ENCODE data around the gene ATP2C2.
A peak's percentile ranks its signal among the peaks of the same experiment; 100 is the strongest.
"Not testable (repeated sequence)": the region's sequence is repeated elsewhere in the genome, so short reads cannot be mapped to it uniquely, and the experiment has no call there.

Gene ATP2C2

DNA sequence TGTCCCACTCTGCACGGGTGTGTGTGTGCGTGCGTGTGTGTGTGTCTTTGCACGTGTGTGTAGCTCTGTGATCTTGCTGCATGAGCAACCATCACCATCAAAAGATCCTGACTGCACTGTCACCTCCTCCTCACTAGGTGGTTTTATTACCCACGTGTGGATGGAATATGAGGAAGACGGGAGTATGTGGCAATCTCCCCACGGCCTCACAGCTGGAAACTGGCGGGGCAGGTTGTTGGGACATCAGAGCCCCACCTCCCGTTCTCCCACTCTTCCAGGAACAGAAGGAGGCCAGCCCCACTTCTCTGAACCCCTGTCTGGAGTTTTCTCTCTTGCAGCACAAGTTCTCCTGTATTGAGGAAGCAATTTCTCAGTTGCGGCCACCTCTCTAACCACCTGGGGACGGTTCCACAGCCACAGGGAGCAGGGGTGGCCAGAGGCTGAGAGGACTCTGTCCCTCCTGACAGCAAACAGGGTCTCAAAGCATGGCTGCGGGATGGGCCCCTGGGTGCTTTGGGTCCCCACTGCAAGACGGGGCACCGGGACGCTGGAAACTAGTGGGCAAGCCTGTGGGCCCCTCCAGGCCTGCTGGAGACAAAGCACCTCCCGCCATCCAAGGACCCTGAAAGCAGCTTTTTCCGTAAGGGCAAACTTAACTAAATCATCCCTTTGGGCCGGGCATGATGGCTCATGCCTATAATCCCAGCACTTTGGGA is 27.9 kb upstream of the ATP2C2 start:
- DNase-seq: no peak

DNA sequence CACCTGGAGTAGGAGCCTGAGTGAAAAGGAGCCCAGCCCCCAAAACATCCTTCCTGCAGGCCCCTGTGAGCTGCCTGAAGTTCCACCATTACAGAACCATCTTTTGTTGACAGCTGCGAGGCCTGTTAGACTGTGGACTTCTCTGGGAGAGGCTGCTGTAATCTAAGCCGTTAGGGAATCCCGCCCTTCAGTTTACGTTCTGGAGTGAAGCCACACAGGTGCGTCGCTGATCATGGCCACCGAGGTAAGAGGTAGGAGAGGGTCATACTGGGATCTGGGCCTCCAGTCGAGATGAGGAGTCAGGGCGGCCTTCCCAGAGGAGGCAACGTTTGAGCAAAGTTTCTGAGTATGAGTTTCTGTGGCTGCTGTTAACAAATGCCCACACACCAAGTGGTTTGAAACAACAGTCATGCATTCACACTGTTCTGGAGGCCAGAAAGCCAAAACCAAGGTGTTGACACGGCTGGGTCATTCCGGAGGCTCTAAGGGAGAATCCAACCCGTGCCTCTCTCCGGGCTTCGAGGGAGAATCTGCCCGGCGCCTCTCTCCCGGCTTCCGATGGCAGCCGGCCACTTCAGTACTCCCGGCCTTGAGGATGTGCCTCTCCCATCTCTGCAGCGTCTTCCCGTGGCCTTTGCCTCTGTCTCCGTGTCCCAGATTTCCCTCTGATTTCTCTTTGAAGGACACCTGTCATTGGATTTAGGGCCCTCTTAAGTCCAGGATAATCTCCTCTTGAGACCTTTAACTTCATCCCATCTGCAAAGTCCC is 26.6 kb upstream of the ATP2C2 start:
- no peak for DNase-seq

DNA sequence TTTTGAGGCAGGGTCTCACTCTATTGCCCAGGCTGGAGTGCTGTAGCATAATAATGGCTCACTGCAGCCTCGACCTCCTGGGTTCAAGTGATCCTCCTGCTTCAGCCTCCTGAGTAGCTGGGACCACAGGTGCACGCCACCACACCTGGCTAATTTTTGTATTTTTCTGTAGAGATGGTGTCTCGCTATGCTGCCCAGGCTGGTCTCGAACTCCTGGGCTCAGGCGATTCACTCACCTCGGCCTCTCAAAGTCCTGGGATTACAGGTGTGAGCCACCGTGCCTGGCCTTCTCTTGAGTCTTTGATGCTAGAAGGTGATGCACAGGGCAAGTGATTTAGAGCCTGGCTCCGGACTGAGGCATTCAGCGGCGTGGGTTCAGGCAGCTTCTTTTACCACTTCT is 24.5 kb upstream of the ATP2C2 start:
- not testable (repeated sequence) for DNase-seq

DNA sequence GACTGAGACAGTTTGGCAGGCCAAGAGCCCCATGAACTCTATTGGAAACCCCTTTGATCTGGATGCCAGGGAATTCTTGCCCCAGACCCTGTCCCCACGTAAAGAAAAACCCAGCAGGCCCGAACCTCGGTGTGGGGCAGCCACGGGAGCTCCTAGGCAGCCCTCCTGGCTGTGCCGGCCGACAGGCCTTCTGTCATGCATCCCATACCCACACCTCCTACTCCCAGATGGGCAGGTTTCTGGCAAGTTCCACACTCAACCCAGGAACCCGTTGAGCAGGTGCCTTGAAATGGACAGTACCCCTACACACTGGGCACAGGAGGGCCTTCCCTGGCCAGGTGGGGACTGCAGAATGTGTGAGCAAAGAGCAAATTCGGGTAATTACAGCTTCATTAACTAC is 23.6 kb upstream of the ATP2C2 start:
- no peak for DNase-seq

DNA sequence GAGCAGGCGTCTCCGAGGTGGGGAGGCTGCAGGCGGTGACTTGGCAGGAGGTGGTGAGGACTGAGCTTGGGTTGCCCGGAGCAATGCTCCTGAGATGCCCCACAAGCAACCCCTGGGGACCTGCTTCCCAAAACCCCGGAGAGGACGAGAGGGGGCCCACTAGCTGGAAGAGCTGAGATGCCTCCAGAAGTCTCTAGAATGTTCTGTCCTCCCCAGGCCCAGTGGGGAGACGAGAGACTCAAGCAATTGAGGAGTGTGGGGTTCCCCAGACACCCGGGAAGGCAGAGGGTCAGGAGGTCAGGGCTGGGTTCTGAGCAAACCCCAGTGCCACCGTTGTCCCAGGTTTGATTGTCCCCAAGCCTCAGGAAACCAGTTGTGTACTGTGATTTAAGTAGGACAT is 21.2 kb upstream of the ATP2C2 start:
- no peak for DNase-seq

DNA sequence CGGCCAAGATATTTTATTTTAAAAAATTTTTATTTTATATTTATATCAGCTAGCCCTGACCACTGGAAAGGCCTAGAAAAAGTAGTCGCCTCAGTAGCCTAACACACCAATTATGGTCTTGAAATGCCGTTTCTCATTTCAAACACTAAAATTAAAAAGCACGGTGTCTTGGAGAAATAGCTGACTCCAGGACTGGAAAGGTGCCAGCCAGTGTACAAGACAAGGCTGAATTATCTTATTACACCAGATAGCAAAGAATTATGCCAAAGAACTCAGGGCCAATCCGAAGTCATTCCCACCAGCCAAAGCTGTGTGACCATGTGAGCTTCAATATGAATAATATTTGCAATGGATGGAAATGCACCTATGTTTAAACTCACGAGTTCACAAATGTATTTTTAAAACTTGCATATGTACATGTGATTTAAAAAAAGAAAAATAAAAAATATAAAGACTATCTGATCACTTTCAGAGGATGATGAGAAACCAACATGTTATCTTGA is 19.9 kb upstream of the ATP2C2 start:
- DNase-seq: no peak

DNA sequence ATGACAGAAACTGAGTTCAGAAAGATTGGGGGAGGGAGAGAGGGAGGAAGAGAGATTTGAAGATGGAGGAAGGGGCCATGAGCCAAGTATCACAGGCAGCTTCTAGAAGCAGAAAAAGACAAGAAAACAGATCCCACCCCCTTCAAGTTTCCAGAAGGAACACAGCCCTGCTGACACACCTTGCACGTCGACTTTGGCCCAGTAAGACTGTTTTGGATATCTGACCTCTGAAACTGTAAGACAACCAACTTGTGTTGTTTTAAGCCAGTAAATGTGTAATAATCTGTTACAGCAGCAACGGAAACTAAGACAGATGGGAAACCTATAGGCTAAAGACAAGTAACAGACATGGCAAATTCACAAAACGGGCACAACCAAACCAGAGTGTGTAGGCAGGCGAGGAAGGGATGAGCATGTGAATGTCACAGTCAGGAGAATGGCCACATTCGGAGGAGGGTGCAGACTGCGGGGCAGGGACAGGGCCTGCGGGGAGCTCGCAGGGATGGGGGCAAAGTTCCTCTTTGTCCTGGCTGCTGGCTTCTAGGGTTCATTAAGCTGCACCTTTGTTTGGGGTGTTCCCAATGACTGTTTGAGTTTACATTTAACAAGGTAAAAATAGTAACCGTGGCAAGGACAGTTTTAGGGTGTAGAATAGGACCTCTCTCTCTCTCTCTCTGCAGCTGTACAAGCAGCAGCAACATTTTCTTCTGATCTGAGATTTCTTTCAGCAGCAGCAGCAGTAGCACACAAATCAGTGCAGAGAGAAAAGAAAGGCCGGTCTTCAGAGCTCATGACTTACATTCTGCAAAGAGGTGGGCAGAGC is 18.3 kb upstream of the ATP2C2 start:
- no peak for DNase-seq

DNA sequence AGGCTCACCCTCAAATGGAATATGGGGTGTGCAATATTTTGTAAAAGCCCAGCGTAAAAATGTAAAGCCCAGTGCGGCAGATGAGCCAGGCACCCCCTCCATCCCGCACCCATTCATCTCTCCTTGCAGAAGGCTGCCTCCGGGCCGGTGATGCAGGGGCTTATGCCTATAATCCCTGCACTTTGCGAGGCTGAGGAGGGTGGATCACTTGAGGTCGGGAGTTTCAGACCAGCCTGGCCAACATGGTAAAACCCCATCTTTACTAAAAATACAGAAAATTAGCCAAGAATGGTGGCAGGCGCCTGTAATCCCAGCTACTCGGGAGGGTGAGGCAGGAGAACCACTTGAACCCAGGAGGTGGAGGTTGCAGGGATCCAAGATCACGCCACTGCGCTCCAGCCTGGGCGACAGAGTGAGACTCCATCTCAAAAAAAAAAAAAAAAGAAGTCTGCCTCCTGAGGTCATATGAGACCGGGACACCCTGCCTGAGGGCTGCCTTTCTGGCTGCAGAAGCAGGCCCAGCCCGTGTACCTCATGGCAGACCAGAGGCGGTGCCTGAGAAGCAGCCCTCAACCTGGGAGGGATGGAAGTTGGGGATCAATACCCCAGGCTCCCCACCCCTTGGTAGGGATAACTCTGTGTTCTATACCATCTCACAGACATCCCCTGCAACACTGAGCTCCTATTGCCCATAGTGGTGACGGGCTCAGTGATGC is 17.5 kb upstream of the ATP2C2 start:
- DNase-seq: no peak

DNA sequence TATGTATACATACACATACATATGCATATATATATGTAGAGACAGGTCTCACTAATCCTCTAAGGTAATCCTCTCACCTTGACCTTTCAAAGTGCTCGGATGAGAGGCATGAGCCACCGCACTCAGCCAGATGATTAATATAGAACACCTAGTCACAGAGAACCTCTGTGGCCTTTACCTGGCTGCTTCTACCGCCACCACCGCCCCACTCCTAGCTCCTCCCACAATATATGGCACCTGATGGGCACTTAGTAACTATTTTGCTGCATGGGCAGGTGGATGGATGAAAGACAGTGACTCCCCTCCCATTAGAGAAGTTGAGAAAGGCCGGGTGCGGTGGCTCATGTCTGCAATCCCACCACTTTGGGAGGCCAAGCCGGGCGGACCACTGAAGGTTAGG is 16.7 kb upstream of the ATP2C2 start:
- DNase-seq: no peak

DNA sequence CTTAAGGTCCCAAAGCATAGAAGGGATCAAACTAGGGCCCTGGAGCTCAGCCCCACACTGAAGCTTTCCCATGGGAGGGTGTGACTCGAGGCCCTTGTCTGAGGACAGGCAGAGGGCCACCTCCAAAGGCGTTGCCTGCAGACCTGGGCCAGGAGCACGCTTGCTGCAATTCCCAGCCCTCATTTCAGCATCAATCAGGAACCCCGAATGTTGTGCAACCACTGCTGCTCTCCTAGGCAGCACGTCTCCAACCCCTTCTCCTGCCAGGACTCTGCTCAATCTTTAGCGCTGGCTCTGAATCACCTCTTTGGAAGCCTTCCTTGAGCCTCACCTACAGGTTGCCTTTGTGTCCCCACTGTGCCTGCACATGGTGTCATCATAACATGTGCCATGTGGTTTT is 14.0 kb upstream of the ATP2C2 start:
- no peak for DNase-seq

DNA sequence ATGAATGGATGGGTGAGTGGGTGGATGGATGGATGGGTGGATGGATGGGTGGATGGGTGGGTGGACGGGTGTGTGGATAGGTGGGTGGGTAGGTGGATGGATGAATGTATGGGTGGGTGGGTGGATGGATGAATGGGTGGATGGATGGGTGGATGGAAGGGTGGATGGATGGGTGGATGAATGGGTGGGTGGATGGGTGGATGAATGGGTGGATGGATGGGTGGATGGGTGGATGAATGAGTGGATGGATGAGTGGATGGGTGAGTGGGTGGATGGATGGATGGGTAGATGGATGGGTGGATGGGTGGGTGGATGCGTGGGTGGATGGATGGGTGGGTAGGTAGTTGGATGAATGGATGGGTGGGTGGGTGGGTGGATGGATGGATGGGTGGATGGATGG is 13.2 kb upstream of the ATP2C2 start:
- DNase-seq: no peak

DNA sequence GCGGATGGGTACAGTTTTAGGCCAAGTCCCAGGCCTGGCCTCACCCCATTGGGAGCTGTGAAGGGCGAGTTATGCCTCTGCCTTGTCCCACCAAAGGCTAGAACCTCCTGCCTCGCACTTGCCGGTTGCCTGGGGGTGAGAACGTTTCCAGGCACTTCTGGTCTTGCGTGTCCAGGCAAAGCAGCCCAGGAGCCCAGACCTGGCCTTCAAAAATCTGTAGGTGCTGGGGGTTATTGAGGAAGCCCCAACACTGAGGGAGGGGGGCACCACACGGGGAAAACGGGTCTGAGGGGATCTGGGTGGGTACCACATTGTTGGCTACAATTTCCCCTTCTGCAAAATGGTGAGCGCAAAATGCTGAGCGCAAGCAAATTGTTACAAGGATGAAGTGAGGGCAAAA is 12.2 kb upstream of the ATP2C2 start:
- DNase-seq: no peak

DNA sequence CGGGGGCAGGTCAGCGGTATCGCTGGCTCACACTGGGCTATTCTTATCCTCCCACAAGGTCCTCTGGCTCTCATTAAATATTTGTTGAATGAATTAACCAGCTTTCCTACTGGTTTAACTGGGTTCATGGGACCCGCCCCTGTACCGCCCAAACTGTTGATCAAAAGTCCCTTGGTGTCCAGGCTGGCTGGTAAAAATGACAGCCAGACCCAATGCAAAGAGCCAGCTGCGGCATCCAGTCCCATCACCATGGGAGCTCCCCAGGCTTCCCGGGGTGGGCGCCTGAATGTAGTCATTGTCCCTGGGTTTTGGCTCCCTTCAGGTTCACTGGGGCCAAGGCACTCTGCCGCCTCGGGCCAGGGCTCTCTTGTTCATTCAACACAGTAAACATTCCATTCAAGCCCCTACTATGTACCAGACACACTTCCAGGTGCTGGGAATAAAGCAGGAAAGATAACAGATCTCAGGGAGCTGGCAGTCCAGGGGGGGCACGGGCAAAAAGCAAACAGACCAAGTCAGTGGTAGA is 11.7 kb upstream of the ATP2C2 start:
- DNase-seq: peak; percentile 33

DNA sequence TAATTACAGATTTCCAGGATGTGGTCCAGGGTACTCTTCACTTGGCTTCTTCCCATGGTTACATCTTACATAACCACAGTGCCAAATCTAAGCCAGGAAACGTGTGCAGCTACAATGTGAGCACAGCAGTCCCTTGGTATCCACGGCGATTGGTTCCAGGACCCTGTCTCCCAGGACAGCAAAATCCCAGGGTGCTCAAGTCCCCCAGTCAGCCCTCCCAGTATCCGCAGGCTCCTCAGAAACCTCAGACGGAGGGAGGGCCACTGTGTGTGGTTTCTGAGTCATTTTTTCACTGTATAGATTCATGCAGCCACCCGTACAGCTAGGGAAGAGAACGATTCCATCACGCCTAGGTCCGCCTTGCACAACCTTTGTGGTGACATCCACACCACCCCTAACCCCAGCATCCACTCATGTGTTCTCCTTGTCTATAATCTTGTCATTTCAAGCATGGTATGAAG is 11.1 kb upstream of the ATP2C2 start:
- no peak for DNase-seq

DNA sequence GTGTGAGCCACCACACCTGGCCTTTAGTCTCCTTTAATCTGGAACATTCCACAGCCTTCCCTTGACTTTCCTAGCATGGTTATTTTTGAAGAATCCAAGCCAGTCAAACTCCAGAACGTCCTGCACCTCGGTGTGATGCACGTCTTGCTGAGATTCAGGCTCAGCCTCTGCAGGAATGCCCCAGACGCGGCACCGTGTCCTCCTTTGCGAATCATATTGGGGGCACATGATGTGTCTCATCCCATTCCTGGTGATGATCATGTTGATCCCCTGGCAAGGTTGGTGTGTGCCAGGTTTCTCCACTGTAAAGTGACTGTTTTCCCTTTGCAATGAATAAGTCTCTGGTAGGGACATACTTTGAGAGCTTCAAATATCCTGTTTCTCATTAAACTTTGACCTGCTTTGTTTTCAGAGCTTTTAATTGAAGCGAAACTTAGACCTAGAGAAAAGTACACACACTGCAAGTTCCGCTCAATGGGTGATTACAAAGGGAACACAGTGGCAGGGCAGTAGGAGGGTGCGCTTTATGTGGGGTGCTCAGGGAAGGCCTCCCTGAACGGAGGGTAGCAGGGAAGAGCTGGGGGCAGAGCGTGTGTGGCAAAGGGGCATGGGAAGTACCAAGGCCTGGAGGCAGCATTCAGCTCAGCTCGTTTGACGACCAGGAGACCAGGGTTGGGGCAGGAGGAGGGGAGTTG is 9.6 kb upstream of the ATP2C2 start:
- no peak for DNase-seq

DNA sequence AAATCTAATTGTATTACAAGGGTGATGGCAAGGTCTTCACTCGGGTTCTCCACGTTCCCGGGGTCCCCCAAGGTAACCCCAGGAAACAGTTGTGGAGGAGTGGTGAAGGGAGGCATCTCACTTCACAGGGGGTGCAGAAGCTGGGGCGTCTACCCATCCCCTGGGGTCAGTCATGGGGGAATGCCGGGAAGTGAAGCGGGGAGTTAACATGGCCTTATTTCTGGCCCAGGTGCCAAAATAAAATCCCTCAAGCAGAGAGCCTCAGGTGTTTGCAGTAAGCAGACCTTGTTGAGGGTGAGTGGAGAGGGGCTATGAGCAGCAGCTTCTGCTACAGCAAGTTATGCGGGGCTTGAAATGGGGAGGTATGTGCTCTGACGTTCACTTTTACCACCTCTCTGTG is 9.0 kb upstream of the ATP2C2 start:
- no peak for DNase-seq

DNA sequence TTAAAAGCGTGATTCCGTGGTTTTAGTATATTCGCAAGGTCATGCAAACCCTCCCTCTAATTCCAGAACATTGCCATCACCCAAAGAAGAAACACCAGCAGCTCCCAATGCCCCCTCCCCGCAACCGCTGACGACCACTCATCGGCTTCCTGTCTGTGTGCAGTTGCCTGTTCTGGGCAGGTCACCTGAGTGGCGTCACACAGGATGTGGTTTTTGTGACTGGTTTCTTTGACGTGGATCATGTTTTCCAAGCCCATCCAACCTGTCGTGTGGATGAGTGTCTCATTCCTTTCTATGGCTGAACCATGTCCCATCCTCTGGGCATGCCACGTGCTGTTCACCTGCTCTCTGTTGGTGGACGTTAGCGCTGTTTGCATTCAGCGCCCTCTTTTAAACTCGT is 8.2 kb upstream of the ATP2C2 start:
- DNase-seq: peak; percentile 51

DNA sequence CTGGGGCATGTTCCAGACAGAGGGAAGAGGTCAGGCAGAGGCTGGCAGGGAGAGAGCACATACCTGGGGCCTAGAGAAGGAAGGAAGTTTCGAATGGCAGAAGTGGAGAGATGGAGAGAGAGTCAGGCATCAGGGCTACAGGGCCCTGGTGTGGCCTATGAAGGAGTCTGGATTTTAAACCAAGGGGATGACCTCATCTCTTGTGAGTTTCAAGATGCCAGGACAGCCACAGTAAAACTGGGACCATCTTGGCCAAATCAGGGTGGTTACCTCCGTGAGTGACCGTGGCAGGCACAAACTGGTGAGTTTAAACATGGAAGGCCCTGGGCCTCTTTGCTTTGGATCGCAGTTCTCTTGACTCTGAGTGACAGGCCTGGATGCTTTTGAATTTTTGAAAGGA is 7.6 kb upstream of the ATP2C2 start:
- no peak for DNase-seq

DNA sequence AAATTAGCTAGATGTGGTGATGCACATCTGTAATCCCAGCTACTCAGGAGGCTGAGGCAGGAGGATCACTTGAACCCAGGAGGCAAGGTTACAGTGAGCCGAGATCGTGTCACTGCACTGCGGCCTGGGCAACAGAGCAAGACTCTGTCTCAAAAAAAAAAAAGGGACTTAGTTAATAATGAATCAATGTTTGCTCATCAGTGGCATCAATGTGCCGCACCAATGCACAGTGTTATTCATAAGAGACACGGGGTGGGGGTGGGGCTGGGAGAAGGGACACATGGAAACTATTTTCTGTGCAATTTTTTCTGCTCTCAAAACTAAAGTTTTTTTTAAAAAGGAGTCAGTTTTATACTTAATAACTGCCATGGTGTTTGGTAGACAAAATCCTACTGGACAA is 6.8 kb upstream of the ATP2C2 start:
- DNase-seq: no peak

DNA sequence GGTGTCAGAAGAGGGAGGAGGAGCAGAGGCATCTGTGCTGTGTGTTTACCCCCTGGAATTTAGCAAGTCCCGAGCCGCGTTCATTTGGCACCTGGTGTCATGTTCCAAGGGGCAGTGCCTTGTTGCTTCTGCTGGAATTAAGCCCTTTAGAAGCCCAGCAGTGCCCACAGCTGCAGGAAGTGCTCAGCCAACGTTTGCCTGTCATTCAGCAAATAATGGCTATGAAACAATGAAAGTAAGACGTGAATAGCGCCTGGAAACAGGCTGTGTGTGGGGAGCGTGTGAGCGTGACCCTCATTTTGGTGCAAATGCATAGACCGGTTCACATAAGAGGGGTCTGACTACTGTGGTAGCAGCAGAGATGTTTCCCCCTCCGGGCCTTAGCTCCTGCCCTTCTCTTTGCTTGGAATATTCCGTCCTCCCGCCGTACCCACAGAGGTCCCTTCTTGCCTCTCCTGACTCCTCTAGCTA is 5.8 kb upstream of the ATP2C2 start:
- DNase-seq: peak; percentile 78

DNA sequence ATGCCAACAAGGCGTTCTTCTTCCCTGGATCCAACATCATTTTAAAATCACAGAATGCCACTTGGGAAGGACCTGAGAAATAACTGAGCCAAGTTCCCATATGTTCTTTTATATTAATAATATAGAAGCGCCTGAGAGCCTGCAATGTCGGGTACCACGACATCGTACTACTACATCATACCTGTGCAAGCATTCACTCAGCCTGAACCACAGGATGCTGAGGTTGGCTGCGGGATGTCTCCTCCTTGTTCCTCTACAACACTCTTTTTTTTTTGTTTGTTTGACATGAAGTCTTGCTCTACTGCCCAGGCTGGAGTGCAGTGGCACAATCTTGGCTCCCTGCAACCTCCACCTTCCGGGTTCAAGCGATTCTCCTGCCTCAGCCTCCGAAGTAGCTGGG is 2.1 kb upstream of the ATP2C2 start:
- DNase-seq: no peak

DNA sequence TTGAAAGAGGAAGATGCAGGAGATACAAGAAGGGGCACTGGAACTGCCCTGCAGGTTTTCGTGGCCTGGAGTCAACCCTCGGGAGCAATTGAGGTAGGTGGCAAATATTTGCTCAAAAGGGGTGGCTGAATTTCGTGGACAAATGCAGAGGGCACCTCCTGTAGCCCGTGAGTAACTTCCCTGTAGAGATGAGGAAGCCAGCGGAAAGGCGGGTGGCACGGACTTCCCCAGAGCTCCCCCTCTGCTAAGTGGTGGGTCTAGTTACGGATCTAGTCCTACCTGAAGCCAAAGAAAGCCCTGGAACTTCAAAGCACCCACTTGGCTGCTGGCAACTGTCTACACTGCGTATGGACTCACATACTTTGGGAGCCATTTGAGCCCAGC is 1.0 kb upstream of the ATP2C2 start:
- DNase-seq: no peak
